T-helper 2 cell (primary cell): Measurements from ENCODE around the gene POLN.
"Not testable (repeated sequence)": the region's sequence is repeated elsewhere in the genome, so short reads cannot be mapped to it uniquely, and the experiment has no call there.

Experiments
- DNase-seq, 5 experiments: peaks; one replicate each; pipeline versions ENCODE4 v3.0.0 to v3.0.0-alpha.2; 2012 to 2022

Gene POLN

DNA sequence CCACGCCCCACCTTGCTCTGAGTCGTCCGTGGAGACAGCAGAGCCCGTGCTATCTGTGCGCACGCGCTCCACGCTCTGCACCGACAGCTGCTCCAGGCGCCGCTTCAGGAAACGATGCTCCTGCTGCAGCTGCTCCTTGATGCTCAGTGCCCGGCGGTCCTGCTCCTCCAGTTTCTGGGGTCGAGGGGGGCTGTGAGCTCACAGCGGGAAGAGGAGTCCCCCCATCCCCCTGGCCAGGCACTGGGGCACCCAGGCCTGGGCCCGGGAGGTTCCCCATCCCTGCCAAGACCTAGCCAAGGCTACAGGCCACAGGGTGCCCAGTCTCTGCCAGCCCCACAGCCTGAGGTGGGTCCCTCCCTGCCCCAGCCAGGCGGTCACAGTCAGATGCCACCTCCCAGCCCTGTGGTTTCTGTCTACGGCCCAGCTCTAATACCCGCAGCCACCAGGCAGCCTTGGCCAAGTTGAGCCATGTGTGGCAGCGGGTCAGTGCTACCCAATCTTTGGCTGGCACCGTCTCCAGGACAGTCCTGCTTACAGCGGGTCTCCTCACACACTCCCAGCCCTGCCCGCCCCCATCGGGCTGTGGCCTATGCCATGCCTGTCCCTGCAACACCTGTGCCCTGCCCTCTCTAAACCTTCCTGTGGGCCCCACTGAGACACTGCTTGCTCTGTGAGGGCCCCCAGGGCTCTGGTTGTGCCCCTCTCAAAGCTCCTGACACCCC is 9.3 kb upstream of the POLN start:
- peak in 2 of 5 experiments; percentile 3 to 6 for DNase-seq

DNA sequence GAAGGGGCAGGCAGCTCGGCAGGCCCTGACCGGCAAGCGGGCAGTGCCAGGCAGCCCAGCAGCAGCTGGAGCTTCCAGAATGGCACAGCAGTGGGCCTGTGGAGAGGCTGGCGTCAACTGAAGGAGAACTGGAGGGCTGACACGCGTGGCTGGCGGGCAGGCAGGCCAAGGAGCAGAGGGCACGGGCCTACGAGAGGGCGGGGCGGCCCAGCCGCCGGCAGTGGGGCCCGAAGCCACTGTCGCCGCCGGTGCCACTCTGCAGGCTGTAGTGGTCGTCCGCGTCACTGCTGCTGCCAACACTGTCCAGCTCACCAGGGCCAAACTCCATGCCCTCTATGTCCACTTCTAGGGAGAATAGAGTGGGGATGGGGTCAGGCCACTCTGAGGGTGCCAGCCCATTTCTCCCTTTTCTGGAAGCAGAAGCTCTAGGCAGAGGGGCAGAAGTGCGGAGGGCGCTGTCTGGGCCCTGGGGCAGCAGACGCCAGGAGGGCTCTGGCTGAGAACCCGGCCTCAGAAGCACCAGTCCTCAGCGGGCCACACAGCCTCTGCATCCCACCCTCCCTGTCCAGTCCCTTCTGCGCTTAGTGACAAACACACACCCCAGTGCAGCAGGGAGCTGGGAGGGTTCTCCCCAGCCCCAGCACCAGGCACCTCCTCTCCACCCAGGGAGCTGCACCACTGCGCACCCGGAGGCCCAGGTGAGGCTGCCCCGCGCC is 8.6 kb upstream of the POLN start:
- DNase-seq, result peak in 2 of 5 experiments; percentile 0 to 2

- DNase-seq, result peak in 1 of 5 experiments; percentile 3
Observed at GRCh38 chr4:2249526-2250356, 7.8 kb upstream of the POLN start.

GRCh38 chr4:2248821-2249261 is 6.9 kb upstream of the POLN start:
- peak in 2 of 5 experiments; percentile 2 to 5 for DNase-seq

- DNase-seq, result peak in 2 of 5 experiments; percentile 3 to 5
Observed at GRCh38 chr4:2248044-2248780, 6.3 kb upstream of the POLN start.

DNA sequence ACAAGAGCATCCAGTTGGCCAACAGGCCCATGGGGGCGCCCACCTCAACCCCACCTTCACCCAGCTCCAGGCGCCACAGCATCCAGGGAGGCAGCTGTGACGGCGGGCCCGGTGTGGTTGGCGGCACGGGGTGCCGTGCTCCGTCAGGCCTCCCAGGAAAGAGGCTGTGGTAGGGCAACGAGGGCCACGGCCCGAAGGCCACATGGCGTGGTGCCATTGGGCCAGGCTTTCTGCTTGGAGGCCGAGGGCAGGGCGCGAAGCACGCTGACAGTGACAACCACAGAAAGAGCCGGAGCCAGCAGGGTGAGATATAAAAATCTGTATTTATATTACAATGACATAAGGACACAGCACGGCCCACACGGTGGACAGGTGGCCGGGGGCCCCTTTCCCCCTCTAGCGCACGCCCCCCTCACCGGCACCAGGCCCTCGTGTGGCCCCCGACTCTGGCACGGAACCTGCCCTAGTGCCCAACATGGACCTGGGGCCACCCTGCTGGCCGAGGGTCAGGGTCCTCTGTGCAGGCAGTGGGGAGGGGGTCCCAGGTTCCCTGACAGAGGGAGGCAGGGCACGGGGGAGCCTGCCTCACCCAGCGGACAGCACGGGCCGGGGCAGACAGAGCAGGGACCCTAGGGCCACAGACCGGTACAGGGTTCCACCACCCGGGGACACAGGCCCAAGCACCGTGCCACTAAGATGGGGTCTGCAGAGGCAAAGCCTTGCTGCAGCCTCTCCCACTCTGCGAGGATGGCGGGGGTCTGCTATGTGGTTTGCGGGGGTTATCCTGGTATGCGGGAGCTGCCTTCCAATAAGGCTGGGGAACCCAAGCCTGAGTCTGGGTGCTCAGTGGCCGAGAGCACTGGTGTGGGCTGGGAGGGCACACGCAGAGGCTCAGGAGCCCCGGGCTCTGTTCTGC is 5.5 kb upstream of the POLN start:
- peak in 2 of 5 experiments; percentile 3 to 7 for DNase-seq

GRCh38 chr4:2246384-2247127 is 4.6 kb upstream of the POLN start:
- peak in 1 of 5 experiments; percentile 2 for DNase-seq

GRCh38 chr4:2245787-2246275 is 3.9 kb upstream of the POLN start:
- peak in 1 of 5 experiments; percentile 7 for DNase-seq

- DNase-seq, result peak in 1 of 5 experiments; percentile 4
Observed at GRCh38 chr4:2245057-2245786, 3.3 kb upstream of the POLN start.

GRCh38 chr4:2243681-2244380 is 1.9 kb upstream of the POLN start:
- no peak for DNase-seq

GRCh38 chr4:2241003-2241402 is 918 bp downstream of the POLN start:
- peak in 2 of 5 experiments; percentile 52 to 74 for DNase-seq

DNA sequence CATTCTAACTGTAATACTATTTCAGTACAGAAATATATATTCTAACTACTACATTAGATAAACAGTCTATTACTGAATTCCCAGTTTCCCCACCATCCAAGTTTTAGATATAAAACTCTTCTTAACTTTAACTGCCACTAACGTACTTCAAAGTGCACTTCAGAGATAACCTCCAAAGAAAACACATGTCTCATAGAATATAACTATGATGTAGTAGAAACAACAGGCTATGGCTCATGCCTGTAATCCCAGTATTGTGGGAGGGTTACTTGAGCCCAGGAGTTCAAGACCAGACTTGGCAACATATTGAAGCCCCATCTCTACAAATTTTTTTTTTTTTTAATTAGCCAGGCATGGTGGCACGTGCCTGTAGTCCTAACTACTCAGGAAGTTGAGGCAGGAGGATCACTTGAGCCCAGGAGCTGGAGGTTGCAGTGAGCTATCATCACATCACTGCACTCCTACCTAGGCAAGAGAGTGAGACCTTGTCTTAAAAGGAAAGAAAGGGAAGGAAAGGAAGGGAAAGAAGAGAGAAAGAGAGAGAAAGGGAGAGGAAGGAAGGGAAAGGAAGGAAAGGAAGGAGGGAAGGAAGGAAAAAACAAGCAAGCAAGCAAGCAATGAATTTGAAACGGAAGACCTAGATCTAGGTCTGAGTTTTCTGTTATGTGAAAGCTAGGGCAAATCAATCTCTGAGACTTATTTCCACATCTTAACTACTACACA is 4.8 kb downstream of the POLN start:
- no peak for DNase-seq

- DNase-seq, result no peak
Observed at GRCh38 chr4:2231082-2231481, 10.8 kb downstream of the POLN start.

GRCh38 chr4:2226261-2226660 is 15.7 kb downstream of the POLN start:
- no peak for DNase-seq

- DNase-seq, result no peak
Observed at GRCh38 chr4:2222838-2223237, 19.1 kb downstream of the POLN start.

GRCh38 chr4:2221378-2221777 is 20.5 kb downstream of the POLN start:
- DNase-seq, result not testable (repeated sequence)

- DNase-seq, result peak; percentile 50 to 77 (median 67)
Observed at GRCh38 chr4:2220016-2220630, 21.8 kb downstream of the POLN start.
